ENCODE results near the gene MYOT. TPM values are rescaled to one million over a fixed set of nuclear protein-coding genes. Genes with fewer than 3 reads are reported as not detected.
"Not testable (repeated sequence)": the region's sequence is repeated elsewhere in the genome, so short reads cannot be mapped to it uniquely, and the experiment has no call there.

The MYOT gene
- total and polyA plus RNA-seq, 12 donors = 6.4 to 180 (median 11.7) TPM

GRCh38 chr5:137856916-137857862 lies 10.5 kb upstream of the MYOT start:
- peaks cover 0 to 6% (median 0%) of the 10 kb centered on the region in 11 donors for H3K9me3 ChIP-seq
- ATAC-seq (peak; percentile 25 to 67 (median 58)), DNase-seq (no peak)
- intact Hi-C loops (cut with DNase I) = no loop called here
- H3K4me3 ChIP-seq = peak overlapping the region in 8 of 10 donors; percentile 7 to 49 (median 34)
- H3K4me1 ChIP-seq = peaks cover 0 to 37% (median 33%) of the 10 kb centered on the region in 9 donors
- H3K27ac ChIP-seq = peak overlapping the region; percentile 34 to 89 (median 76)
- no peaks in the 10 kb centered on the region for H3K27me3 ChIP-seq
- 60 to 63% methylated on average over 5 of the region's 5 CpGs for WGBS, 2 donors
- H3K36me3 ChIP-seq = peaks cover 0 to 14% (median 0%) of the 10 kb centered on the region in 9 donors
- no peak for TF ChIP-seq CTCF (IDR thresholded peaks at IDR 0.05)

- Histone ChIP-seq H3K4me3 (peak overlapping the region in 9 of 10 donors; percentile 3 to 49 (median 31)), H3K9me3 (no peaks in the 10 kb centered on the region), H3K4me1 (peaks cover 0 to 37% (median 33%) of the 10 kb centered on the region in 9 donors), H3K36me3 (peaks cover 0 to 3% (median 0%) of the 10 kb centered on the region in 9 donors), H3K27me3 (no peaks in the 10 kb centered on the region), H3K27ac (peak overlapping the region; percentile 34 to 89 (median 76))
- TF ChIP-seq CTCF (IDR thresholded peaks at IDR 0.05) = no peak
- WGBS, 2 donors = 7 to 18% methylated on average over 3 of the region's 3 CpGs
- intact Hi-C loops (cut with DNase I) = loop anchor here in 1 of 10 donors (2.0 kb wide), 1 partner anchor 30 kb away; the partner anchor contains the start of gene PKD2L2
- ATAC-seq (peak; percentile 67 to 89 (median 82)), DNase-seq (no peak)
Observed at GRCh38 chr5:137858223-137858916, 9.3 kb upstream of the MYOT start.

- whole genome bisulfite sequencing, 2 donors = 42 to 46% methylated on average over 5 of the region's 5 CpGs
- Histone ChIP-seq H3K4me1 (peaks cover 0 to 37% (median 33%) of the 10 kb centered on the region in 9 donors), H3K27ac (peak overlapping the region in 8 of 10 donors; percentile 53 to 89 (median 80)), H3K9me3 (no peaks in the 10 kb centered on the region), H3K36me3 (no peaks in the 10 kb centered on the region), H3K27me3 (no peaks in the 10 kb centered on the region), H3K4me3 (peak overlapping the region in 7 of 10 donors; percentile 15 to 49 (median 37))
- intact Hi-C loops (cut with DNase I) = loop anchor here in 1 of 10 donors (2.0 kb wide), 1 partner anchor 30 kb away; the partner anchor contains the start of gene PKD2L2
- DNase-seq (no peak), ATAC-seq (peak in 7 of 8 donors; percentile 22 to 59 (median 39))
- no peak for TF ChIP-seq CTCF (IDR thresholded peaks at IDR 0.05)
Observed at GRCh38 chr5:137858954-137859353, 8.7 kb upstream of the MYOT start.

GRCh38 chr5:137862251-137862650 lies 5.4 kb upstream of the MYOT start:
- H3K4me1 ChIP-seq = peaks cover 0 to 24% (median 21%) of the 10 kb centered on the region in 9 donors
- 96 to 97% methylated on average over 3 of the region's 3 CpGs for WGBS, 2 donors
- no peak for ATAC-seq
- no peaks in the 10 kb centered on the region for H3K36me3 ChIP-seq
- intact Hi-C loops (cut with DNase I) = no loop called here
- no peak for TF ChIP-seq CTCF (IDR thresholded peaks at IDR 0.05)
- H3K9me3 ChIP-seq = no peaks in the 10 kb centered on the region
- no peak overlapping the region for H3K27ac ChIP-seq
- DNase-seq = no peak
- H3K27me3 ChIP-seq = no peaks in the 10 kb centered on the region
- H3K4me3 ChIP-seq = no peak overlapping the region

- DNase-seq; H3K4me3 ChIP-seq; H3K27me3 ChIP-seq; H3K36me3 ChIP-seq; ATAC-seq; H3K27ac ChIP-seq; H3K9me3 ChIP-seq; intact Hi-C loops (cut with DNase I): not testable (repeated sequence)
- 96 to 98% methylated on average over 6 of the region's 6 CpGs for WGBS, 2 donors
- H3K4me1 ChIP-seq = peaks cover 0 to 17% (median 8%) of the 10 kb centered on the region in 9 donors
Observed at GRCh38 chr5:137863653-137864052, 4.0 kb upstream of the MYOT start.

All from heart right ventricle (tissue), 16 donors.